Measurements from ENCODE around the gene ARL14.

DNA sequence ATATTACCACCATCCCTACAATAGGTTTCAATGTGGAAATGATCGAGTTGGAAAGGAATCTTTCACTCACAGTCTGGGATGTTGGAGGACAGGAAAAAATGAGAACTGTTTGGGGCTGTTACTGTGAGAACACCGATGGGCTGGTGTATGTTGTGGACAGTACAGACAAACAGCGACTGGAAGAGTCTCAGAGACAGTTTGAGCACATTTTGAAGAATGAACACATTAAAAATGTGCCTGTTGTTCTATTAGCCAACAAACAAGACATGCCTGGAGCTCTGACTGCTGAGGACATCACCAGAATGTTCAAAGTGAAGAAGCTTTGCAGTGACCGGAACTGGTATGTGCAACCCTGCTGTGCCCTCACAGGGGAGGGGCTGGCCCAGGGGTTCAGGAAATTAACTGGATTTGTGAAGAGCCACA is 510 bp downstream of the ARL14 start:
- TF ChIP-seq, protein P1, sequence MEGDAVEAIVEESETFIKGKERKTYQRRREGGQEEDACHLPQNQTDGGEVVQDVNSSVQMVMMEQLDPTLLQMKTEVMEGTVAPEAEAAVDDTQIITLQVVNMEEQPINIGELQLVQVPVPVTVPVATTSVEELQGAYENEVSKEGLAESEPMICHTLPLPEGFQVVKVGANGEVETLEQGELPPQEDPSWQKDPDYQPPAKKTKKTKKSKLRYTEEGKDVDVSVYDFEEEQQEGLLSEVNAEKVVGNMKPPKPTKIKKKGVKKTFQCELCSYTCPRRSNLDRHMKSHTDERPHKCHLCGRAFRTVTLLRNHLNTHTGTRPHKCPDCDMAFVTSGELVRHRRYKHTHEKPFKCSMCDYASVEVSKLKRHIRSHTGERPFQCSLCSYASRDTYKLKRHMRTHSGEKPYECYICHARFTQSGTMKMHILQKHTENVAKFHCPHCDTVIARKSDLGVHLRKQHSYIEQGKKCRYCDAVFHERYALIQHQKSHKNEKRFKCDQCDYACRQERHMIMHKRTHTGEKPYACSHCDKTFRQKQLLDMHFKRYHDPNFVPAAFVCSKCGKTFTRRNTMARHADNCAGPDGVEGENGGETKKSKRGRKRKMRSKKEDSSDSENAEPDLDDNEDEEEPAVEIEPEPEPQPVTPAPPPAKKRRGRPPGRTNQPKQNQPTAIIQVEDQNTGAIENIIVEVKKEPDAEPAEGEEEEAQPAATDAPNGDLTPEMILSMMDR (IDR thresholded peaks at IDR 0.05): no peak
- no peak for TF ChIP-seq POLR2A (IDR thresholded peaks at IDR 0.05)

All from esophagus squamous epithelium (tissue), 4 donors.